Left lung (tissue), 10 donors: Measurements from ENCODE around the gene GLIS1. TPM values are rescaled to one million over a fixed set of nuclear protein-coding genes. Genes with fewer than 3 reads are reported as not detected.

Source experiments
- ATAC-seq: fragments of 200-7000 bp; cut with Tn5 transposase; one replicate; pipeline ENCODE4 v1.9.1; 2020; ENCODE audit warnings: moderate library complexity
- DNase-seq, 4 donors: peaks; one replicate each; pipeline ENCODE4 v3.0.0-alpha.2; 2013 to 2020
- H3K27ac ChIP-seq, 2 donors: fragments of 200-600 bp; sonication (generic) in 1 of 2; one replicate each; pipeline versions ENCODE4 v1.5.0 to v1.8.0; 2020 to 2021
- H3K27me3 ChIP-seq, 2 donors: fragments of 200-600 bp; sonication (generic) in 1 of 2; one replicate each; pipeline versions ENCODE4 v1.5.0 to v1.8.0; 2020 to 2021
- H3K36me3 ChIP-seq, 2 donors: fragments of 200-600 bp; sonication (generic) in 1 of 2; one replicate each; pipeline versions ENCODE4 v1.5.0 to v1.8.0; 2020 to 2021
- H3K4me1 ChIP-seq, 2 donors: fragments of 200-600 bp; one replicate each; pipeline ENCODE4 v1.8.0; 2021
- H3K4me3 ChIP-seq, 2 donors: fragments of 200-600 bp; sonication (generic) in 1 of 2; one replicate each; pipeline versions ENCODE4 v1.5.0 to v1.8.0; 2020 to 2021; ENCODE audit warnings: mild to moderate bottlenecking in 1 of 2
- H3K9me3 ChIP-seq, 2 donors: fragments of 200-600 bp; sonication (generic) in 1 of 2; one replicate each; pipeline versions ENCODE4 v1.5.0 to v1.8.0; 2020 to 2021
- intact Hi-C, 2 donors: fragments of 100-400 bp; cut with DNase I; formaldehyde crosslinking; loops; one replicate each; pipeline versions ENCODE4 v1.11.2 to v1.14.2; 2022
- polyA plus RNA-seq, 6 donors: library from polyadenylated mRNA; unstranded; fragments of 120-200 nt; gene quantifications; one replicate each; pipeline ENCODE4 v1.2.1, GENCODE V29; 2013; ENCODE audit not compliant: insufficient read length in 6 of 6
- total RNA-seq, 2 donors: library from RNA; stranded (reverse); fragmentation: NEBNext Ultra II Directional; extraction: Animal tissue kit (Norgen Biotek cat#: 25700); gene quantifications; one replicate each; pipeline ENCODE4 v1.2.1, GENCODE V29; 2021
- TF ChIP-seq, protein P1 (sequence below), 2 donors: fragments of 200-600 bp; sonication (generic) in 1 of 2; IDR thresholded peaks; one replicate each; pipeline versions ENCODE4 v1.5.0 to v1.8.0; 2021; ENCODE audit warnings: antibody characterized with exemption in 2 of 2
- donor health status: DM: no; HTN: yes; CAD: no.
- donor health status: DM: no; HTN: no; CAD: no.

The GLIS1 gene
- total and polyA plus RNA-seq, 8 donors = 0.06 to 0.16 (median 0.12) TPM; not detected in 4

DNA sequence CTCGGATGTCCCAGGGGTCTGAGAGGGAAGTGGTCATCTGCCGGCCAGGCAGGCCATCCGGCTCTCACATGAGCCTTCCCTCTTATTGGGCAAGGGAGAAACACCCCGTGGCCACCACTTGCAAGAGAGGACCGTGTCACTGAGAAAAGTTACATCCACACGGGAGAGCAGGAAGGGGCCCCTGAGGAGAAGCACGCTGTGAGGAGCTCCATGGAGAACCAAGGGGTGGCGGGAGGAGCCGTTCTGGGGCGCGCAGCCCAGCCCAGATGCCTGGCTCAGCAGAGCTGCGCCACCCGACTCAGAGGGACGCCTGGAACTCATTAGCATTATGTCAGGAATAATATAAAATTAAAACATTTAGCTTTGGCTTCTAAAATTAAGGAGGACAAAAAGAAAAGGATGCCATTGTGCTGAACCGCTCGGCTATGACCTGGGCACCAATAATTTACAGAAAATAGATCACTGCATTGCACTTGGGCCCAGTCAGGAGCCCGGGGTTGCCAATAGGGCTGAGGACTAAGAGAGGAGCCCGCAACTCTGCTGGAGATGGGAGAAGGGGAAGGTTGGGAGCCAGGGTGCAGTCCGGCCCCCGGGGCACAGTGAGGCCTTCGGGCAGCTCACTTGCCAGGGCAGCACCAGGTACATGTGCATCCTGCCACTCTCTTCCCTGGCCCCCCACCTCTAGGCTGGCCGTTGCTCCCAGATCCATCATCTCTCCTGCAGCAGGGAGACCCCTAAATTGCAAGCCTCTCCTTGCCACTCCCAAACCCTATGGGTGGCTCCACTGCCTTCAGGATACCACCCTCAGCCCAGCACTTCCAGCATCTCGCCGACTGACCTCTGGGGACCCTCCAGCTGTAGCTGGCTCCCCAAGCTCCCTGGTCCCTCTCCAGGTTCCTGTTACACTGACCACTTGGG is 194.9 kb downstream of the GLIS1 start:
- TF ChIP-seq, protein P1, sequence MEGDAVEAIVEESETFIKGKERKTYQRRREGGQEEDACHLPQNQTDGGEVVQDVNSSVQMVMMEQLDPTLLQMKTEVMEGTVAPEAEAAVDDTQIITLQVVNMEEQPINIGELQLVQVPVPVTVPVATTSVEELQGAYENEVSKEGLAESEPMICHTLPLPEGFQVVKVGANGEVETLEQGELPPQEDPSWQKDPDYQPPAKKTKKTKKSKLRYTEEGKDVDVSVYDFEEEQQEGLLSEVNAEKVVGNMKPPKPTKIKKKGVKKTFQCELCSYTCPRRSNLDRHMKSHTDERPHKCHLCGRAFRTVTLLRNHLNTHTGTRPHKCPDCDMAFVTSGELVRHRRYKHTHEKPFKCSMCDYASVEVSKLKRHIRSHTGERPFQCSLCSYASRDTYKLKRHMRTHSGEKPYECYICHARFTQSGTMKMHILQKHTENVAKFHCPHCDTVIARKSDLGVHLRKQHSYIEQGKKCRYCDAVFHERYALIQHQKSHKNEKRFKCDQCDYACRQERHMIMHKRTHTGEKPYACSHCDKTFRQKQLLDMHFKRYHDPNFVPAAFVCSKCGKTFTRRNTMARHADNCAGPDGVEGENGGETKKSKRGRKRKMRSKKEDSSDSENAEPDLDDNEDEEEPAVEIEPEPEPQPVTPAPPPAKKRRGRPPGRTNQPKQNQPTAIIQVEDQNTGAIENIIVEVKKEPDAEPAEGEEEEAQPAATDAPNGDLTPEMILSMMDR (IDR thresholded peaks at IDR 0.05) = no peak
- DNase-seq = peak in 2 of 4 donors; percentile 15 to 67
- Histone ChIP-seq H3K27me3 (peaks cover 0 to 4% of the 10 kb centered on the region in 2 donors), H3K27ac (no peak overlapping the region), H3K4me1 (peaks cover 0 to 4% of the 10 kb centered on the region in 2 donors), H3K9me3 (no peaks in the 10 kb centered on the region), H3K4me3 (no peak overlapping the region), H3K36me3 (no peaks in the 10 kb centered on the region)
- intact Hi-C loops = no loop called here
- no peak for ATAC-seq

DNA sequence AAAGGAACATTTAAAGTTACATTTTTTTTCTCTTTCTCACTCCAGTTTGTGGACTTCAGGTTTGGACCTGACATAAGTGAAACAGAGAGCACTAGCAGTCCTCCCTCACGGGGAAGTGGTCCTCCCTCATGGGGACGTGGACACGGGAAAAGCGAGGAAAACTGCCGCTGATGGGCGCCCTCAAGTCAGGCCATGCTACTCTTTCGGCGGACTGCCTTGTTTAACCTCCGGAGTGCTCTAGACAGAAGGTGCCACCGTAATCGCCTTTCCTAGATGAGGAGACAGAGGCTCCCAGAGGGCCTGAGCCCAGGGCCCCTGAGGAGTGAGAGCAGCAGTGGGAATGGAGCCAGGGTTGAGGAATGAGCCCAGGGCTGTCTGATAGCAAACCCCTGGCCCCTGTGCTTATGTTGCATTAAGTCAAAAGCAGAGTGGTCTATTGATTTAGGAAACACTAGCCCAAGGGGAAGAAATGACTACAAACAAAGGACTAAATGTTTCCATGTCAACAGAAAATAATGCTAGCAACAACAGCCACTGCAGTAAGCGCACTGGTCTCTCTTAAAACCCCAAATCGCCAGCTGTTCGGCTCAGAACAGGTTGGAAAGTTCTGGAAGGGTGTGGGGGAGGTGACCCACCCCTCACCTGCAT is 195.7 kb downstream of the GLIS1 start:
- ATAC-seq (no peak), DNase-seq (peak in 1 of 4 donors; percentile 45)
- no peaks in the 10 kb centered on the region for H3K4me1 ChIP-seq
- TF ChIP-seq, protein P1 (IDR thresholded peaks at IDR 0.05) = no peak
- no peak overlapping the region for H3K27ac ChIP-seq
- no peak overlapping the region for H3K4me3 ChIP-seq
- H3K36me3 ChIP-seq = no peaks in the 10 kb centered on the region
- no peaks in the 10 kb centered on the region for H3K9me3 ChIP-seq
- intact Hi-C loops = no loop called here
- peaks cover 0 to 4% of the 10 kb centered on the region in 2 donors for H3K27me3 ChIP-seq

DNA sequence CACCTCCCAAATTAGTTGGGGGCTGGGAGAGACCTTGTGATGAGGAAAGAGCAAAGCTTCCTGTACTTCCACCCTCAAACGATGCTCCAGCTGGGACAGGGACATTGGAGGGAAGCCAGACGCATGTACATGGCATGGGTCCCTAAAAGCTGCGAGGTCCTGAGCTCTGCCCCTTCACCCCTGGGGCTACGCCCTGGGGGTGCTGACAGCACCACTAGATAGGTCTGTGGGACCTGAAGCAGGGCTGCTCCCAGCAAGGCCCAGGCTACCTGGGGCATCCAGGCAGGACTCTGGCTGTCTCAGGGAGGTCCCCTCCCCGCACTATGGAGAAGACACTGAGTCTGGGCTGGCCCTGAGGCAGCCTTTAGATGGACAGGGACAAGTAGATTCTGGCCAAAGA is 196.4 kb downstream of the GLIS1 start:
- ATAC-seq = no peak

DNA sequence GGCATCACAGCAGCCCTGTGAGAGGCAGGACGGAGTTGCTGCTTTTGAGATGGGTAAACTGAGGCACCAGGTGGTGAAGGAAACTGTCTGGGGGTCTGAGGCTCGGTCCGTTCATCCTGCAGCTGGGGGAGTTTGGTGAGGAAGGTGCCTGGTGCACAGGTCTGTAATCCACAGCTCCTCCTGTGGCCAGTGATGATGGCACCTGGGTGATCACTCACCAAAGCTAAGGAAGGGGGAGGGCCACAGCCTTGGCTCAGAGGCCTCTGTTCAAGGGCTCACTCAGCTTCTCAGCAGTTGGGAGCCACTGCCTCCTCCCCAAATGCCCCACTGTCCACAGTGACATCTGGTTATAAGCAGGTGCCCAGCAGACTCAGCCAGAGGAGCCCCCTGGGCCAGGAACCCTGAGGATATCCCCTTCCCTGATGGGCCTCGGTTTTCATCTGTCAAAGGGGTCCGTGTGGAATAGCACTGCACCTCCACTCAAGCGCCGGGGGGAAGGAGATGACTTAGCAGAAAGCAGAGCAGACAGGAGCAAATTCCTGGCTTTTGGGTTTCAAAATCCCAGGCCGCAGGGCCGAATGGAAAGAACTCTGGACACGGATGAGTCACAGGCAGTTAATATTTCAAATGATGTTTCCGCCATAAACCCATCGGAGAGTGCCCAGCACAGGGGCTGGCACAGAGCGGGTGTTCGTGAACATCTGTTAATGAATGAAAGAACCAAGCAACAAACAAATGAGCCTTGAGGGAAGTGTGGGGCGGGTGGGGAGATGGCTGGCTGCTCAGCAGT is 197.0 kb downstream of the GLIS1 start:
- H3K27ac ChIP-seq = no peak overlapping the region
- no peaks in the 10 kb centered on the region for H3K4me1 ChIP-seq
- H3K9me3 ChIP-seq = no peaks in the 10 kb centered on the region
- no peak overlapping the region for H3K4me3 ChIP-seq
- peaks cover 0 to 4% of the 10 kb centered on the region in 2 donors for H3K27me3 ChIP-seq
- no peaks in the 10 kb centered on the region for H3K36me3 ChIP-seq
- intact Hi-C loops = no loop called here
- DNase-seq = peak in 1 of 4 donors; percentile 53
- TF ChIP-seq, protein P1 (IDR thresholded peaks at IDR 0.05) = peak in 1 of 2 donors; percentile 24
- peak; percentile 60 for ATAC-seq

More for the DNA sequence above, 196.4 kb downstream of the GLIS1 start:
- peaks cover 0 to 4% of the 10 kb centered on the region in 2 donors for H3K27me3 ChIP-seq
- DNase-seq = peak in 1 of 4 donors; percentile 64
- H3K27ac ChIP-seq = no peak overlapping the region
- H3K9me3 ChIP-seq = no peaks in the 10 kb centered on the region
- TF ChIP-seq, protein P1 (IDR thresholded peaks at IDR 0.05) = no peak
- H3K4me1 ChIP-seq = no peaks in the 10 kb centered on the region
- intact Hi-C loops = no loop called here
- no peaks in the 10 kb centered on the region for H3K36me3 ChIP-seq
- H3K4me3 ChIP-seq = no peak overlapping the region
